HFFc6 (cell line): ENCODE data around the gene BRMS1. TPM values are rescaled to one million over a fixed set of nuclear protein-coding genes. Genes with fewer than 3 reads are reported as not detected.

ENCODE experiments used
- DNase-seq: peaks from one replicate; pipeline ENCODE4 v3.0.0-alpha.2; 2018
- H3K27ac Mint-ChIP-seq: 2 replicates; pipeline ENCODE4 v1.8.0; 2020; ENCODE audit warnings: mild to moderate bottlenecking, mixed read lengths
- H3K27me3 Mint-ChIP-seq: 2 replicates; pipeline ENCODE4 v1.8.0; 2021; ENCODE audit warnings: mild to moderate bottlenecking, moderate library complexity, mixed read lengths; ENCODE audit not compliant: insufficient read depth
- H3K36me3 Mint-ChIP-seq: 2 replicates; pipeline ENCODE4 v1.8.0; 2021; ENCODE audit warnings: low read depth, mixed read lengths
- H3K4me1 Mint-ChIP-seq: 2 replicates; pipeline ENCODE4 v1.8.0; 2020; ENCODE audit warnings: low read depth, mixed read lengths
- H3K4me3 Mint-ChIP-seq: 2 replicates; pipeline ENCODE4 v1.8.0; 2020; ENCODE audit warnings: mild to moderate bottlenecking, moderate library complexity, mixed read lengths
- H3K9me3 Mint-ChIP-seq: 2 replicates; pipeline ENCODE4 v1.8.0; 2020; ENCODE audit warnings: mild to moderate bottlenecking, mixed read lengths
- total RNA-seq, 6 experiments: library from RNA; stranded (reverse); fragmentation: NEBNext Ultra II Directional; extraction: Animal tissue kit (Norgen Biotek cat#: 25700); gene quantifications; 2 replicates in 1 of 6; 3 replicates in 5 of 6; pipeline ENCODE4 v1.2.3, GENCODE V29; 2021
- TF ChIP-seq, protein P1 (sequence below): fragments of 200-600 bp; sonication (generic); IDR thresholded peaks from 2 replicates; pipeline ENCODE4 v1.5.0; 2021; ENCODE audit warnings: antibody characterized with exemption, mild to moderate bottlenecking

BRMS1 gene
- total RNA-seq, 6 experiments from 2014 or later: 41.2 to 66.6 (median 61.2) TPM

DNA sequence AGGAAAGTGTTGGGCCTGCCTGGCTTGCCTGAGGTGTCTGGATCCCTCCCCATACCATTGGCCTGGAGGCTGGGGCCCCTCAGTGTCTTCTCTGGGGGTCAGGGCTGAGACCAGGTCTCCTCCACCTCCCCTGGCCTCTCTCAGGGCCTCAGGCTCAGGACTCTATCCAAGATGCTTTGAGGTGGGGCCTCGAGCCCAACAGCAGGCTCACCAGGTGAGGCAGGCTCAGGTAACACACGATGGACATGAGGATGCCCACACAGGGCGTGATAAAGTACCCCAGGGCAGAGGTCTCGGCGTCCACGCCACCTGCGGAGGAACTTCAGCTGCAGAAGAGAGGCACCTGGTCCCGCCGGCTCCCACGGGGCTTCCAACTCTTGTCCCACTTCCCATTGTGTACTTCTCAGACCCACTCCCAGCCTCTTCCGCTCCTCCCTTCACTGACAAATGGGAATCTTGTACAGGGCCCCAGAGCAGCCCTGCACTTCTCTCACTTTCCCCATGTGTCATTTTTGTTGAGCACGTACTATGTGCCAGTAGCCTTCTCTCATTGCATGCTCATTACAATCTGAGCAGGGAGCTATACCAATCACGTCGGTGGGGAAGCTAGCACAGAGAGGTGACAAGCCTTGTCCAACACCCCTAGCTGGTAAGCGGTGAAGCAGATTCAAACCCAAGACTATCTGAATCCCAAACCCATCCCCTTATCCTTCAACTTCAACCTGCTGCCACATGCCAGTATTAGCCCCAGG lies 22.8 kb upstream of the BRMS1 start:
- Mint-ChIP-seq H3K27me3 (peaks cover 32% of the 10 kb centered on the region), H3K4me3 (no peak overlapping the region), H3K4me1 (peaks cover 15% of the 10 kb centered on the region), H3K36me3 (no peaks in the 10 kb centered on the region), H3K27ac (no peak overlapping the region), H3K9me3 (no peaks in the 10 kb centered on the region)
- TF ChIP-seq, protein P1, sequence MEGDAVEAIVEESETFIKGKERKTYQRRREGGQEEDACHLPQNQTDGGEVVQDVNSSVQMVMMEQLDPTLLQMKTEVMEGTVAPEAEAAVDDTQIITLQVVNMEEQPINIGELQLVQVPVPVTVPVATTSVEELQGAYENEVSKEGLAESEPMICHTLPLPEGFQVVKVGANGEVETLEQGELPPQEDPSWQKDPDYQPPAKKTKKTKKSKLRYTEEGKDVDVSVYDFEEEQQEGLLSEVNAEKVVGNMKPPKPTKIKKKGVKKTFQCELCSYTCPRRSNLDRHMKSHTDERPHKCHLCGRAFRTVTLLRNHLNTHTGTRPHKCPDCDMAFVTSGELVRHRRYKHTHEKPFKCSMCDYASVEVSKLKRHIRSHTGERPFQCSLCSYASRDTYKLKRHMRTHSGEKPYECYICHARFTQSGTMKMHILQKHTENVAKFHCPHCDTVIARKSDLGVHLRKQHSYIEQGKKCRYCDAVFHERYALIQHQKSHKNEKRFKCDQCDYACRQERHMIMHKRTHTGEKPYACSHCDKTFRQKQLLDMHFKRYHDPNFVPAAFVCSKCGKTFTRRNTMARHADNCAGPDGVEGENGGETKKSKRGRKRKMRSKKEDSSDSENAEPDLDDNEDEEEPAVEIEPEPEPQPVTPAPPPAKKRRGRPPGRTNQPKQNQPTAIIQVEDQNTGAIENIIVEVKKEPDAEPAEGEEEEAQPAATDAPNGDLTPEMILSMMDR: no peak
- DNase-seq: no peak

DNA sequence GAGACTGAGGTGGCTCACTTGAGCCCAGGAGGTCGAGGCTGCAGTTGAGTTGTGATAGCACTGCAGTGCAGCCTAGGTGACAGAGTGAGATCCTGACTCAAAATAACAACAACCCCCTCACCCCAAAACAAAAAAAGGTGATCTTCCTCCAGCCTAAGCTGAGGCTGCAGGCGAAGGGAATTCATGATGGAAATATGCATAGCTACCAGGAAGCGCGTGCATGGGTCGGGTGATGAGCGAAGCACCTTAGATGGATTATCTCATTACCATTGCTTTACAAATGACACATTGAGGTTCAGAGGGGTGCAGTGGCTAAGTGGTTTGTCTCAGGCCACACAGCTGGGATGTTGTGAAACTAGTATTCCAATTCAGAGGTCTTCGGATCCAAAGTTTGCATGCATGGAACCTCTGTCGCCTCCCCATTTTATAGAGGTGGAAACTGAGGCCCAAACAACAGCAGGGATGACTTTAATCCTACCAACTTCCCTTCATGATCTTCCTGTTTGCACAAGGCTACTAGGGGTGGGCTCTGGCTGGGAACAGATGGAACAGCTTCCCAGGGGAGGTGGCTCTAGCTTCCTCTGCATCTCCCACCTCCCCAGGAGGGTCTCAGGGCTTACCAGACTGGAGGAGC lies 22.1 kb upstream of the BRMS1 start:
- Mint-ChIP-seq H3K4me3 (no peak overlapping the region), H3K27ac (no peak overlapping the region), H3K4me1 (peaks cover 15% of the 10 kb centered on the region), H3K36me3 (no peaks in the 10 kb centered on the region), H3K9me3 (no peaks in the 10 kb centered on the region), H3K27me3 (peaks cover 31% of the 10 kb centered on the region)
- no peak for DNase-seq
- TF ChIP-seq, protein P1: no peak

DNA sequence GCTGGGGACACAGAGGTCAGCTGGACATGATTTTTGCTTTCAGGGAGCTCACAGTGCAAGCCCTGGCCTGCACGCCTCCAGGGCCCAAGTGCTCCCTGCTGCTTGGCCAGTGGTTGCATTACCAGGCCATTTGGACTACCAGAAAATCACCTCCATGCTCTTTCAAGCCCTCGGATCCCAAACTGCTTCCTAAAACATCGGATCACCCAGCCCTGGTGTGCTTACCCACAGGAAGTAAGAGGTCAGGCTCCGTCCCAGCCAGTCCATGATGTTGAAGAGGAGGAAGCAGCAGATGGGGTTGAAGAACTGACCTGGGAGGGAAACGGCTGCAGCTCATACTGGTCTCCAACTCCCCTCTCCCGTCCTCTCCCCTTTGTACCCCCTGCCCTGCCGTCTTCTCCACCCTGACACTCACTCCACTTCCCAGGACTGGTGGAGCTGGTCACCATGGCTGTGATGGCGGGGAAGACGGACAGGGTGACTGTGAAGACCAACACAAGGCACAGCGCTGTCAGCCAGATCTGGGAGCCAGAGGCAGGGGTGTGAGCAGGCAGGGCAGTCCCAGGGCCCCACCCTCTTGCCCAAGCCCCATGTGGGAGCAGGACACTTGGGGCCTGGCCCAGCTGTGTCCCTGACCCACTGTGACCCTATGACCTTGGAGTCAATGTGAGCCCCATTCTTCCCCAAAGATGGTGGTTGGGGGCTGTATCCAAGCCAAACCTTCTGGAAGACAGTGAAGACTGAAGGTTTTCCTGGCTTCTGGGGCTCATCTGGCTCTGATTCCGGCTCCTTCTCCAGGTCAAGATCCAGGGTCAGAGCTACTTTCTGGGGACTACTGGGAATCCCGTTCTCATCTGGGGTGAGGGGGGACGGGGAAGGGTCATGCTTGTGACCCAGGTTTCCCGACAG lies 21.1 kb upstream of the BRMS1 start:
- no peak overlapping the region for H3K27ac Mint-ChIP-seq
- DNase-seq: no peak
- H3K27me3 Mint-ChIP-seq: peaks cover 34% of the 10 kb centered on the region
- no peaks in the 10 kb centered on the region for H3K9me3 Mint-ChIP-seq
- H3K4me1 Mint-ChIP-seq: peaks cover 14% of the 10 kb centered on the region
- no peaks in the 10 kb centered on the region for H3K36me3 Mint-ChIP-seq
- H3K4me3 Mint-ChIP-seq: no peak overlapping the region
- TF ChIP-seq, protein P1: no peak

GRCh38 chr11:66365166-66365565 lies 20.3 kb upstream of the BRMS1 start:
- no peaks in the 10 kb centered on the region for H3K9me3 Mint-ChIP-seq
- no peak overlapping the region for H3K4me3 Mint-ChIP-seq
- peaks cover 32% of the 10 kb centered on the region for H3K27me3 Mint-ChIP-seq
- TF ChIP-seq, protein P1: no peak
- no peak for DNase-seq
- peaks cover 6% of the 10 kb centered on the region for H3K4me1 Mint-ChIP-seq
- no peaks in the 10 kb centered on the region for H3K36me3 Mint-ChIP-seq
- H3K27ac Mint-ChIP-seq: no peak overlapping the region

- Mint-ChIP-seq H3K9me3 (no peaks in the 10 kb centered on the region), H3K4me3 (no peak overlapping the region), H3K4me1 (no peaks in the 10 kb centered on the region), H3K36me3 (no peaks in the 10 kb centered on the region), H3K27me3 (peaks cover 24% of the 10 kb centered on the region), H3K27ac (no peak overlapping the region)
- DNase-seq: no peak
- TF ChIP-seq, protein P1: peak; percentile 80
Observed at GRCh38 chr11:66363805-66364535, 19.1 kb upstream of the BRMS1 start.
